NCI-H187 (cell line): ENCODE measurements around the gene HEPN1.

Source experiments
- DNase-seq, 2 experiments: peaks; one replicate each; lab custom pipeline; 2025; lab: John Stamatoyannopoulos, UW

The HEPN1 gene

DNA sequence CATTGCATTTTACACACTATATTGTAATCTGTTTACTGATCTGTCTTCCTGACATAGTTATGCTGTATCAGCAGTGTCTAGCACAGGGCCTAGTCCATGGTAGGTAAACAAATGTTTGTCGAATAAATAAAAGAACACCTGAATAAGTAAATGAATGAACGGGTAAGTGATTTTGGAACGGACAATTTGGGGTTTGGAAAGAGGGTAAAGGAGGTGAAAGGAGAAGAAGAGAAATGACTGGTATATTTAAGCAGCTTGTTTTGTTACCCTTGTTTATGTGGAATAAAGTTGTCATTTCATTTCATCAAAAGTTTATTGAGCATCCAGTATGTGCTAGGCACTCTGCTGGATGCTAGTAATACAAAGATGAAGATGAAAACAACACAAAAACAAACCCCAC lies at the start of gene HEPN1:
Gene HEPN1, plus strand, starts transcription at position 301 of the 400 bp plus-strand sequence.
- DNase-seq: no peak

DNA sequence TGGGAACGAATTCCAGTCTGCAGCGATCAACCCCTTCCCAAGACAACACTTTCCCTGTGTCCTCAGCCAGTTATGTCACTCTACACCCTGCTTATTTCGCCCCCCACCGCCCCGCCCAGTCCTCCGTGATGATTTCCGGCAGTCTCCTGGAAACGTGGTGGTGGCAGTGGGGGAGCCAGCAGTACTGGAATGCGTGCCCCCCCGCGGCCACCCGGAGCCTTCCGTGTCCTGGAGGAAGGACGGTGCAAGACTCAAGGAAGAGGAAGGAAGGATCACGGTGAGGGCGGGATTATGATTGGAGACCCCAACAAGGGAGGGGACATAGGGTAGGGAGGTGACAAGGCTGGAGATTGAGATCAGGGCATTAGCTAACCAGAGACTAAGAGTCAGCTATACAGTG lies 49.7 kb upstream of the HEPN1 start:
- no peak for DNase-seq

DNA sequence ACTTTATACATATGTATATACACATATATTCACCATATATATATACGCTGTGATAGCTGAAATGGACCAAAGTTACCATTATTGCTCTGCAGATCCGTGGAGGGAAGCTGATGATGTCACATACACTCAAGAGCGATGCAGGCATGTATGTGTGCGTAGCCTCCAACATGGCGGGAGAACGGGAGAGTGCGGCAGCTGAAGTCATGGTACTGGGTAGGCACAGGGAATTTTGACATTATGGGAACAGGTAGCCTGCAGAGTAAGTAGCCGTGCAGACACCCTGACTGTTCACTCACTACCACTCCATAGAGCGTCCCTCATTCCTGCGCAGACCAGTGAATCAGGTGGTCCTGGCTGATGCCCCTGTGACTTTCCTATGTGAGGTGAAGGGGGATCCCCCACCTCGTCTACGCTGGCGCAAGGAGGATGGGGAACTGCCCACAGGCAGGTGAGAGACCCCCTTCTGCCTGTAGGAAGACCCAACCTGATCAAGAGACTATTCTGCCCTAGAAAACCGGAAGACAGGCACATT lies 49.1 kb upstream of the HEPN1 start:
- no peak for DNase-seq

DNA sequence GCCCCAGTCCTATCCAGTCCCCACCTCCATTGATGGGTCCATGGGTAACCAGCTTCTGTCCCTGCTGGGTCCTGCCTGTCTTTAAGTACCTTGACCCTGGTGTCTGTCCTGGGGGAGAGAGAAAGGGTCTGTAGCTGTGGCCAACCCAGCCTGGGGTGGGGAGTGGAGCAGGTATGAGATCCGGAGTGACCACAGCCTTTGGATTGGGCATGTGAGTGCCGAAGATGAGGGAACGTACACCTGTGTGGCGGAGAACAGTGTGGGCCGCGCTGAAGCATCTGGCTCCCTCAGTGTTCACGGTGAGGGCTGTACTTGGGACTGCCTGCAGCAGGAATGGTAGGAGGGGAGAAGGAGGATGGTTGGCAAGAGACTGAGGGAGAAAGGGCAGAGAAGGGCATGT lies 48.6 kb upstream of the HEPN1 start:
- no peak for DNase-seq

DNA sequence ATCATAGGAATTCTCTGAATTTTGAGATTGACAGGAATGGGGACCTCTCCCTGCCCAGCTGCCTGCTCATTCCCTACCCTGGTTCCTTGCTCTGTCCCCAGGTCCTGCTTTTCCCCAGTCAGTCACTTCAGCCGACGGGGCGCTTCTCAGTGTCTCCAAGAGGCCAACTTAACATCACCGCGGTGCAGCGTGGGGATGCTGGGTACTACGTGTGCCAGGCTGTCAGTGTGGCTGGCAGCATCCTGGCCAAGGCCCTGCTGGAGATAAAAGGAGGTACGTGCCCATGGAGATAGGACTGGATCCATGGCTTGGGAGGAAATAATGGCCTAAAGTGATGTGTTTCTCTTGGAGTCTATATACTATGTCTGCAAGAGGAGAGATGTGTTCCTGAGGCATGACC lies 46.8 kb upstream of the HEPN1 start:
- DNase-seq: no peak

DNA sequence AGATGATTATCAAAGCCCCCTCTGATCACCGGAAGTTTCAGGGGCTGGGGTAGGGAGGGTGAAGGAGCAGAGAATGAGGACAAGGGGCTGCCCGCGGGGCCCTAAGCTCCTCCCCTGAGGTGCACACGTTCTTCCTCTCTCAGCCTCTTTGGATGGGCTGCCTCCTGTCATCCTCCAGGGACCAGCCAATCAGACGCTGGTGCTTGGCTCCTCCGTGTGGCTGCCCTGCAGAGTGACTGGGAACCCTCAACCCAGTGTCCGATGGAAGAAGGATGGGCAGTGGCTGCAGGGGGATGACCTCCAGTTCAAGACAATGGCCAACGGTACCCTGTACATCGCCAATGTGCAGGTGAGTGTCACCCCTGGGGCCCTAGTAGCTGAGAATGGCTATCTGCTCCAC lies 46.3 kb upstream of the HEPN1 start:
- DNase-seq: no peak

DNA sequence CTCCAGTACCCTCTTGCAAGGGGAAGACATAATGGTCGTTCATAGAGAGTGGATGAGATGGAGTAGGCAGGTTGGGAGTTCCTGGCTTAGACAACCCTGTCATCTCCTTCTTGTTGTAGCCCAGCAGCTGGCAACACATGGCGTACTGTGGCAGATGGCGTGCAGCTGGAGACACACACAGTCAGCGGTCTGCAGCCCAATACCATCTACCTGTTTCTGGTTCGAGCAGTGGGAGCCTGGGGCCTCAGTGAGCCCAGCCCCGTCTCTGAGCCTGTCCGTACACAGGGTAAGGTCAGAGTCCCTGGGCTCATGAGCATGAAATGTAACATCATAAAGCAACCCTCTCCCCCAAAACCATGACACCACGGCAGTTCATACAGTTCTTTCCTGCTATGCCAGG lies 45.1 kb upstream of the HEPN1 start:
- DNase-seq: no peak

DNA sequence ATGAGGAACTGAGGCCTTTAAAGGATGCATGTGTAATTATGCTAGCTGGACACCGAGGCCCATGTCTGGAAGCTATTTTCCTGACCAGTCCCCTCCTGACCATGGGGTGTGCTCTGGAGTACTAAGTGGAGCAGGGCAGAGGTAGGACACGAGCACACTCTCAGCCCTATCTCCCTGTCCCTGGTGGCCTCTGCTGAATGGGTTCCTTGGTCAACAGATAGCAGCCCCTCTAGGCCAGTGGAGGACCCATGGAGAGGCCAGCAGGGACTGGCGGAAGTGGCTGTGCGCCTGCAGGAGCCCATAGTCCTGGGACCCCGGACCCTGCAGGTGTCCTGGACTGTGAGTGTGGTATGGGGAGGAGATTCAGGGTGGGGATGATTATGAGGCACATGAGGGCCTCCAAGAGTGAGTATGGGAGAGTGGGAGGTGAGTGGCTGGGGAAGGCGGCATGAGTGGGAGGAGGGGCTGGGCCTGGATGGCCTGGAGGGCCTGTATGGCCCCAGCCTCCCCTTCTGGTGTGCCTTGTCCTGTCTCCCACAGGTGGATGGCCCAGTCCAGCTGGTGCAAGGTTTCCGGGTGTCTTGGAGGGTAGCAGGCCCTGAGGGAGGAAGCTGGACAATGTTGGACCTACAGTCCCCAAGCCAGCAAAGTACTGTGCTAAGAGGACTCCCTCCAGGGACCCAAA lies 44.3 kb upstream of the HEPN1 start:
- no peak for DNase-seq

DNA sequence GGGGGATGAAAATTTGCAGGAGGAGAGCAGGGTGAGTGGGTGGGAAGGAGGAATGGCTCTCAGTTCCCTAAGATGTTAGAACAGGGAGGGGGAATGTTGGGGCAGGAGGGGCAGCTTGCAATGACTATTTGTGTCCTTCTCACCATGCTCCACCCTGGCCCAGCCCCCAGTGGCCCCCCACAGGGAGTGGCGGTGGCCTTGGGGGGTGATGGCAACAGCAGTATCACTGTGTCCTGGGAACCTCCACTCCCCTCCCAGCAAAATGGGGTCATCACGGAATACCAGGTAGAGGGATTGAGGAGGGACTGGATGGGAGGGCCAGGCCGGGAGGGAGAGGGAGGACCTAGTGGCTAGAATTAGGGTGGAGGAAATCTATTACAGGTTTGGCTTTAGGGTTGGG lies 43.6 kb upstream of the HEPN1 start:
- no peak for DNase-seq

DNA sequence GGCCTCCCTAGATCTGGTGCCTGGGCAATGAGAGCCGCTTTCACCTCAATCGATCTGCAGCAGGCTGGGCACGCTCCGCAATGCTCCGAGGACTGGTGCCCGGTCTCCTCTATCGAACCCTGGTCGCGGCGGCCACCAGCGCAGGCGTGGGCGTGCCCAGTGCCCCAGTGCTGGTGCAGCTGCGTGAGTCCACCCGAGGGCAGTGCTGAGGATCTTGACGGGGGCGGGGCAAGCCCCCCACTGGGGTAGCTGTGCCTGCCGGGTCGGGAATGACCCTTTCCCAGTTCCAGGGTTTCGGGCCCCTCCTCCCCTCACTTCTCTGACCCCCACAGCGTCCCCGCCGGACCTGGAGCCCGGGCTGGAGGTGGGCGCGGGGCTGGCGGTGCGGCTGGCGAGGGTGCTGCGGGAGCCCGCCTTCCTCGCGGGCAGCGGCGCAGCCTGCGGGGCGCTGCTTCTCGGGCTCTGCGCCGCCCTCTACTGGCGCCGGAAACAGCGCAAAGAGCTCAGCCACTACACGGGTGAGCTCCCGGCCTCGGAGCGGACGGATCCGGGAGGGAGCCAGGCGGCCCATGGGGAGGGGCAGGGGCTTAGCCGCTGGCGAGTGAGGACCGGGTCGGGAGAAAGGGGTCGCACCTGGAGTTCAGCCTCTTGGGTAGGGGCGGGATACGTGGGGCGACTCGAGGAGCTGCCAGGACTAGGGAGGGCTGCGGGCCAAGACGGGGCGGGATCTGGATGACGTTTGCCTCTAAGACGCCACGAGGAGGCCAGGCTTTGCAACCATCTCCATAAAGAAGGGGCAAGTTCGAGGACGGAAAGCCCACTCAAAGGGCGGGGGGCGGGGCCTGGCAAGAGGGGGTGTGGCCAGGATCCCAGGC lies 42.9 kb upstream of the HEPN1 start:
- DNase-seq: peak in 1 of 2 experiments; percentile 8

DNA sequence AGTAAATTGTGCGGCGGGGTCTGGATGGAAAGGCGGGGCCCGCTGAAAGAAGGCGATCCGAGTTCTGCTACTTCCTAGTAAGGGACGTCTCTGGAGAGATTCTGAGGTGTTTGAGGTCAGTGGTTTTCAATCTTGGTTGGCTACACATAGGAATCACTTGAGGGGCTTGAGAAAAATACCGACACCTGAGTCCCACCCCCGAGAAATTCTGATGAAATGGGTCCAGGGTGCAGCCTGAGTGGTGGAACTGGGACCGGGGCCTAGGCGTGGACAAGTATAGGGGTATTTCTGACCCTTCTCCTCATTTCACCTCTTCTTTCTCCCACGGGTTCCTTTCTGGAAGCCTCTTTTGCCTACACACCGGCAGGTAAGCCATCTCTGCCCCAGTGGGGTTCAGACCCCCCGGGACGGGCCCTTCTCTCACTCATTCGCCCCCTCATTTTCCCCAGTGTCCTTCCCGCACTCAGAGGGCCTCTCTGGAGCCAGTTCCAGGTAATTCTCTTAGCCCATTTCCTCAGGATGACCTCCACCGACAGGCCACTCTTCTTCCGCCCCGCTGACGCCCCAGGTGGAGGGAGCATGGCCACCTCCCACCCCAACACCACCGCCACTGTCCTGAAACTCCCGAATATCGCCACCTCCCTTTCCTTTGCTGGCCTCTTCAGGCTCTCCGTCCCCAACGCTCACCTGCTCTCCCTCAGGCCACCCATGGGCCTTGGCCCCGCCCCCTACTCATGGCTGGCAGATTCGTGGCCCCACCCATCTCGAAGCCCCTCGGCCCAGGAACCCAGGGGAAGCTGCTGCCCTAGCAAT lies 42.0 kb upstream of the HEPN1 start:
- DNase-seq: no peak

DNA sequence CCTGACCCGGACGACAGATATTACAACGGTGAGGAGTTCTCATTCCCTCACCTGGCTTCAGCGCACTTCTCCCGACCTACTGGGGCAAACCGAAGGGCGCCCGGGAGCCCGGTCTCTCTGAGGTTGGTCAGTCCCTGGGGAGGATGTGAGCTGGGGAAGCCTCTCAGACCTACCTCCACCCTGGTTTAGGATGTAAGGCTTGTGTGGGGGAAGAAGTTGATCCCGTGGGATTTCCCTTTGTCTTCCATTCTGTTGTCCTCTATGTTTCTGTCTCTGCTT lies 41.5 kb upstream of the HEPN1 start:
- DNase-seq: no peak

DNA sequence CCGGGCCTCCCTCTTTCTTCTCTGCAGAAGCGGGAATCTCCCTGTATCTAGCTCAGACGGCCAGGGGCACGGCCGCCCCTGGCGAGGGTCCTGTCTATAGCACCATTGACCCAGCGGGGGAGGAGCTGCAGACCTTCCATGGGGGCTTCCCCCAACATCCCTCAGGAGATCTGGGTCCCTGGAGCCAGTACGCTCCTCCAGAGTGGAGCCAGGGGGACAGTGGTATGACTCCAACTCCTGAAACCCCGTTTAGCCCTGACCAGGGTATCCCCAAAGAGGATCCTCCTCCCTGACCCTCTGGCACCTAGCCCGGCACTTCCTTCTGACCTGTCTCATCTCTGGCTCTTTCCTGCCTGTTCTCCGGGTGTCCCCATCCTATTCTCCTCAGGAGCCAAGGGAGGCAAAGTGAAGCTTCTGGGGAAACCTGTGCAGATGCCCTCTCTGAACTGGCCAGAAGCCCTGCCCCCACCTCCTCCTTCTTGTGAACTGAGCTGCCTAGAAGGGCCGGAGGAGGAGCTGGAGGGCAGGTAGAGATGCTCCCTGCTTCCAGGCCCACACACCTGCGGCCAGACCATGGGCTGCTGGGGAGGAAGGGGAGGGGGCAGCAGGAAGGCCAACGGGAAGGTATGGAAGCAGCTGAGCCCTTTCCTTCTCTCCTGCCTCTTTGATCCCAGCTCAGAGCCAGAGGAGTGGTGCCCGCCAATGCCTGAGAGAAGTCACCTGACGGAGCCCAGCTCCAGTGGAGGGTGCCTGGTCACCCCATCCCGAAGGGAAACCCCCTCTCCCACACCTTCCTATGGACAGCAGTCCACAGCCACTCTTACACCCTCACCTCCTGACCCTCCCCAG lies 40.9 kb upstream of the HEPN1 start:
- DNase-seq: no peak

DNA sequence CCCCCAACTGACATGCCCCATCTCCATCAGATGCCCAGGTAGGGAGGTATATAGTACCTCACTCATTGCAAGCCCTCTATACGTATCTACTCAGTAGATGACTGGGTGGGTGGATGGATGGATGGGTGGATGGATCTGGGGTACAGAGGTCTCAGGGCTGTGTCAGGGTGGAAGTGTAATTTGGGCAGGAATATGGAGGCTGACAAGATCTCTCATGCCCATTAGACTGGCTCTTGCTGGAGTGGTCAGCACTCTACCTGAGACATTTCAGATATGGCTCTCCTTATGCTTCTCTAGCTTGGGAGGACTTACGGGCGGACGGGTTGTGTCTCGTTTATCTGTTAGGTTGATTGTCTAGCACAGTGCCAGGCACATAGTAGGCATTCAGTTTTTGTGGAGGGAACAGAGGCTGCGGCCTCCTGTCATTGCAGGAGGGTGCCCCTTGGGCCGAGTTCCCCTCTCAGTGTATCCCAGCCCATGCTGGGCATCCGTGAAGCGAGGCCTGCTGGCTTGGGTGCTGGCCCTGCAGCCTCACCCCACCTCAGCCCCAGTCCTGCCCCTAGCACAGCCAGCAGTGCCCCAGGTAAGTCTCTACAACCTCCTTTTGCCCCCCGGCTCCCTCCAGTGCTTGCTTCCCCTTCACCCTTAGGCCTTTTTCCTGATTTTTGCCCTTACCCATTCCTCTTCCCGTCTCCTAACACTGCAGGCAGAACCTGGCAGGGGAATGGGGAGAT lies 40.1 kb upstream of the HEPN1 start:
- DNase-seq: no peak

DNA sequence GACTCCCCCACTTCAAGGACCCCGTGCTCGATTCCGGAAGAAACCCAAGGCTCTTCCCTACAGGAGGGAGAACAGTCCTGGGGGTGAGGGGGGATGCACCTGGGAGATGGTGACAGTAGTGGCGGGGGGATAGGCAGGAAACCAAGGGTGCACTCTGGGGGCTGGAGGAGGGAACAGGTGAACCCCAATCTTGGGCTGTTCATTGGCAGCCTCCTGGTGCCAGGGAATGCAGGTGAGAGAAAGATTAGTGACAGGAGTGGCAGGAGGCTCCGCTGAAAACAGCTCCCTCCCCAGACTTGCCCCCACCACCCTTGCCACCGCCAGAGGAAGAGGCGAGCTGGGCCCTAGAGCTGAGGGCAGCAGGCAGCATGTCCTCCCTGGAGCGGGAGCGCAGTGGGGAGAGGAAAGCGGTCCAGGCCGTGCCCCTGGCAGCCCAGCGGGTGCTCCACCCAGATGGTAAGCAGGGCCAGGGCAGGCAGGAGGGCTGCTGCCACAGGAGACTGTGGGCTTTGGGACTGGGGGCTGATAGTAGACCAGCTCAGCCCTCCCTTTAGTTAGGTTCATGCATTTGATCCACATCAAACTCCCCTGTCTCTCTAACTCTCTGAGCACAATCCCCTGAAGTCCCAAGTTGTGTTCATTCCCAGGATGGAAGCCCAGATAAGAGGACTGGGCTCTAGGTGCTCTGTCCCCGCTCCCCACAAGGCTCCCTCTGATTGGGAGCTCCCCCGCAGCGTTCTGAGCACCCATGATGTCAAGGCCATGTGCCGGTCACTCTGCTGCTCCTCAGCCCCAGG lies 39.4 kb upstream of the HEPN1 start:
- DNase-seq: no peak

DNA sequence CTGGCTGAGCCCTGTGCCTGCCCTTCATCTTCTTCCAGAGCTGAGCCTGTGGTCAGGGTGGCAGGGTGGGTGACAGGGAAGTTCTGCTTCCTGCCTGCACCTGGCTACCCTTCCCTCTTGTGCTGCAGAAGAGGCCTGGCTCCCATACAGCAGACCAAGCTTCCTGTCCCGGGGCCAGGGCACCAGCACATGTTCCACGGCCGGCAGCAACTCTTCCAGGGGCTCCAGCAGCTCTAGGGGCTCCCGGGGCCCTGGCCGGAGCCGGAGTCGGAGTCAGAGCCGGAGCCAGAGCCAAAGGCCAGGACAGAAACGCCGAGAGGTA lies 38.8 kb upstream of the HEPN1 start:
- no peak for DNase-seq

DNA sequence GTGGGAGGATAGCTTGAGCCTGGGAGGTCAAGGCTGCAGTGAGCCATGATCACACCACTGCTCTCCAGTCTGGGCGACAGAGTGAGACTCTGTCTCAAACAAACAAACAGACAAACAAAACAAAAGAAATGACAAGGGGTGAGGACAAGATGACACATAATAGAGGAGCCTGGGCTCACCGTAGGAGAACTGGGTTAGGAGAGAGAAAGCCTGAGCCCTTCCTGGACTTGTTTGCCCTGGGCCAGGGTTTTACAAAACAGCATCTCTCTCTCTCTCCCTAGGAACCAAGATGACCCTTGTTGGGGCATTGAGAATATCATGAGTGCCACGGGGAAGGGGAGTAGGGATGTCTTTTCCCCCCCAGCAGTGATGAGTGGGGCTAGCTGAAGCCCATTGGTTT lies 38.1 kb upstream of the HEPN1 start:
- no peak for DNase-seq

DNA sequence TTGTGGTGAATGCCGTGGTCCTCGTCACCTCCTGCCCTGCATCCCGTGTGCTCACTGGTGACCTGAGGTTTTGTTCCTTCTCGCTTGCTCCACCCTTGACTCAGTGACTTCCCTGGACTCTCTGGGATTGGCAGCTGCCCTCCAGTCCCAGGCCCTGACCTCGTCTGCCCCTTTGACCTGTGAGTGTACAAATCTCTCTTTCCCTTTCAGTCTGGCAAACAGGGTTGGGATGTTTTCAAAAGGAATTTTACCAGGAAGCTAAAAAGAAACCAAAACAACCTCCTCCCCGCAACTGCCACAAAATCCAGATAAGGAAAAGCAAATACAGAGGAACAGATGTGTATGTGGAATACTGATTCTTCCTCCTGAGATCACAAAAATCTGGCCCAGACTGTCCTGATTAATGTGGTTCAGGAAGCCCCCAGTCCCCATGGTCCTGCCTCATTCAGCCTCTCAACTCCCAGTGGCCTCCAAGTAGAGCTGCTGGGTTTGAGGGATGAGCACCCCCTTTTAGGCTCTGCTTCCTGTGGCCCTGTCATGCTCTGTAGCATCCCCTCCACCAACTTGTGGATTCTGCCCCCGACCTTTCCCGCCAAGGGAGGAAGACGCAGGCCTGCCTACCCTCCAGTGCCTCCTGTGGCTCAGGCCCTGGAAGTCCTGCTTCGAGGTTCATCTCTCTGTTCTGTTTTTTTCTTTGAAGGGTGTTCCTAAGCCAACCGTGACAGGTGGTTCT lies 36.5 kb upstream of the HEPN1 start:
- no peak for DNase-seq

DNA sequence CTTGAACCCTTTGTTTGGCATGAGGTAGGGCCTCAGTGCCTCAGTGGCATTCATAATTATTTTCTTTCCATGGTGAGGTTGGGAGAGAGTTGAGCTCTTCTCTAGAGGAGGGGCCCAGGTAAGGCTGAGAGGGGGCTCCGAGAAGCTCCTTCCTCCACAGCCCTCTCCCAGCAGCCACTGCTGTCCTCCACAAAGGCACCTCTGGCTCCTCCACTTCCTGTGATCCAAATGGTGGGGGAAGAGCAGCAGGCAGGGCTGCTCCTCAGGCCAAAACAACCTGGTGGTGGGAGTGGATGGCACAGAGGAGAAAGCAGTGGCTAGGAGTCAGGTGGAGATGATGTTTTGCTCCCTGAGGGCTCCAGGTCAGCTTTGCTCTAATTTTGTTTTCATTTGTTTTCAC lies 34.7 kb upstream of the HEPN1 start:
- no peak for DNase-seq
